Measurements from ENCODE around the gene TOR1A. TPM values are rescaled to one million over a fixed set of nuclear protein-coding genes. Genes with fewer than 3 reads are reported as not detected.

Gene TOR1A
- total RNA-seq, 1 donor from 2014 or later: 33.1 TPM

GRCh38 chr9:129840034-129840433 is 16.1 kb upstream of the TOR1A start:
- peaks cover 3% of the 10 kb centered on the region for H3K36me3 Mint-ChIP-seq (ENCODE audit: insufficient read depth)
- H3K27ac Mint-ChIP-seq: no peak overlapping the region
- no peak overlapping the region for H3K4me3 Mint-ChIP-seq (ENCODE audit: low read depth)
- H3K27me3 Mint-ChIP-seq: no peaks in the 10 kb centered on the region
- peaks cover 12% of the 10 kb centered on the region for H3K4me1 Mint-ChIP-seq (ENCODE audit: low read depth)
- no peak for TF ChIP-seq CTCF (IDR thresholded peaks at IDR 0.05; ENCODE audit: unreplicated experiment)
- no peaks in the 10 kb centered on the region for H3K9me3 Mint-ChIP-seq (ENCODE audit: low read depth)
- no peak for DNase-seq (ENCODE audit: low spot score, unreplicated experiment)

GRCh38 chr9:129839324-129840023 is 15.5 kb upstream of the TOR1A start:
- no peak for TF ChIP-seq CTCF (IDR thresholded peaks at IDR 0.05; ENCODE audit: unreplicated experiment)
- no peak for DNase-seq (ENCODE audit: low spot score, unreplicated experiment)
- H3K27ac Mint-ChIP-seq: peak overlapping the region; percentile 54
- no peaks in the 10 kb centered on the region for H3K27me3 Mint-ChIP-seq
- H3K4me1 Mint-ChIP-seq (ENCODE audit: low read depth): peaks cover 14% of the 10 kb centered on the region
- H3K36me3 Mint-ChIP-seq (ENCODE audit: insufficient read depth): peaks cover 3% of the 10 kb centered on the region
- no peak overlapping the region for H3K4me3 Mint-ChIP-seq (ENCODE audit: low read depth)
- H3K9me3 Mint-ChIP-seq (ENCODE audit: low read depth): no peaks in the 10 kb centered on the region

DNA sequence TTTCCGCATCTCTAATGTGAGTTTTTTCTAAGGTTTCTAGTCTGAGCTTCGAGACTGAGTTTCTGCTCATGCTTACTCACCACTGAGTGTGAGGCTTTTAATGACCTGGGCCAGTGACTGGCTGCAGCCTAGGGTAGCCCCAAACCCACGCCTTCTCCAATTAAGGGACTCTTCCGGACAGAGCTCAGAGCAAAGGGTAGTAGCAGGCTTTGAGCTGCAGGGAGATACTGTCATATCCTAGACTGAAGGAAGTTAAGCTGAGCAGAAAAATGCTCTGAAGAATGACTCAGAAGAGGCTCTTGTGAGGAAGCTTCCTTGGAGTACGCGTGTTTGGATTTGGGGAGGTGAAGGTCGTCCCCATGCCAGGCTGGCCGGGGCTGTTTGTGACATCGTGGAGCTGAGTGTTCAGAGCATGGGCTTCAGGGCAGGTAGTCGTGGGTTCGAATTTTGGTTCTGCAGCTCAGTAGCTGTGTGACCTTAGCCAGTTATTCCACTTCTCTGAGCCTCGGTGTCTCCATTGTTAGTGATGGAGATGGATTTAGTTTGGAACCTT is 14.8 kb upstream of the TOR1A start:
- no peaks in the 10 kb centered on the region for H3K9me3 Mint-ChIP-seq (ENCODE audit: low read depth)
- peaks cover 20% of the 10 kb centered on the region for H3K4me1 Mint-ChIP-seq (ENCODE audit: low read depth)
- no peak overlapping the region for H3K27ac Mint-ChIP-seq
- H3K36me3 Mint-ChIP-seq (ENCODE audit: insufficient read depth): peaks cover 3% of the 10 kb centered on the region
- DNase-seq (ENCODE audit: low spot score, unreplicated experiment): no peak
- no peak for TF ChIP-seq CTCF (IDR thresholded peaks at IDR 0.05; ENCODE audit: unreplicated experiment)
- no peak overlapping the region for H3K4me3 Mint-ChIP-seq (ENCODE audit: low read depth)
- H3K27me3 Mint-ChIP-seq: no peaks in the 10 kb centered on the region

- Mint-ChIP-seq H3K27ac (peak overlapping the region; percentile 97), H3K9me3 (ENCODE audit: low read depth) (no peaks in the 10 kb centered on the region), H3K27me3 (no peaks in the 10 kb centered on the region), H3K4me1 (ENCODE audit: low read depth) (peaks cover 20% of the 10 kb centered on the region), H3K36me3 (ENCODE audit: insufficient read depth) (peaks cover 6% of the 10 kb centered on the region), H3K4me3 (ENCODE audit: low read depth) (peak overlapping the region; percentile 94)
- TF ChIP-seq CTCF (IDR thresholded peaks at IDR 0.05; ENCODE audit: unreplicated experiment): no peak
- no peak for DNase-seq (ENCODE audit: low spot score, unreplicated experiment)
These were observed 12.5 kb upstream of the TOR1A start for GRCh38 chr9:129836311-129837007.

DNA sequence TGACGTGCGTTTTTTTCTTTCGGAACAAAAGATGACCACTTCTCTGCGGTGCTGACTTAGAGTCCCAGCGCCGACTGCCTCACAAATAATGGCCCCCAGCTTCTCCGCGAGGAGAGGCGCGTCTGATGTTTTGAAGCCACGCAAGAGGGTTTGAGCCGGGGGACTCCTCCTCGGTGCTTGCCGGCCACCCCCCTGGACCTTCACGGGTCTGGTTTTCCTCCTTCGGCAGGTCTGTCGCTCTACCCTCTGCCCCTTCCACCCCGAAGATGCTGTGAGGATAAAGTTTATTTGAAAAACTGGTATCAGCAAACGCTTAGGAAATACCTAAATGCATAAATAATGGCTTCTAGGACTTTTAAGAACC is 11.9 kb upstream of the TOR1A start:
- TF ChIP-seq CTCF (IDR thresholded peaks at IDR 0.05; ENCODE audit: unreplicated experiment): no peak

More for the DNA sequence above, 11.9 kb upstream of the TOR1A start:
- no peaks in the 10 kb centered on the region for H3K9me3 Mint-ChIP-seq (ENCODE audit: low read depth)
- H3K27me3 Mint-ChIP-seq: no peaks in the 10 kb centered on the region
- H3K4me1 Mint-ChIP-seq (ENCODE audit: low read depth): peaks cover 20% of the 10 kb centered on the region
- H3K36me3 Mint-ChIP-seq (ENCODE audit: insufficient read depth): peaks cover 8% of the 10 kb centered on the region
- H3K4me3 Mint-ChIP-seq (ENCODE audit: low read depth): peak overlapping the region; percentile 94
- H3K27ac Mint-ChIP-seq: peak overlapping the region; percentile 97
- DNase-seq (ENCODE audit: low spot score, unreplicated experiment): no peak

Data from progenitor cell of endocrine pancreas (in vitro differentiated cells).